Hematopoietic multipotent progenitor cell (in vitro differentiated cells): ENCODE measurements around the gene ADNP. TPM values are rescaled to one million over a fixed set of nuclear protein-coding genes. Genes with fewer than 3 reads are reported as not detected.

Source experiments
- DNase-seq, 3 donors: peaks; one replicate each; pipeline ENCODE4 v3.0.0-alpha.2; 2011 to 2015; ENCODE audit warnings: low read depth in 2 of 3, low spot score in 2 of 3
- total RNA-seq: library from RNA; depleted of rRNA; stranded (reverse); fragments of >200 nt; gene quantifications from one replicate; pipeline ENCODE4 v1.2.3, GENCODE V29; 2012

The ADNP gene
- total RNA-seq, 1 donor, result 33.4 TPM

DNA sequence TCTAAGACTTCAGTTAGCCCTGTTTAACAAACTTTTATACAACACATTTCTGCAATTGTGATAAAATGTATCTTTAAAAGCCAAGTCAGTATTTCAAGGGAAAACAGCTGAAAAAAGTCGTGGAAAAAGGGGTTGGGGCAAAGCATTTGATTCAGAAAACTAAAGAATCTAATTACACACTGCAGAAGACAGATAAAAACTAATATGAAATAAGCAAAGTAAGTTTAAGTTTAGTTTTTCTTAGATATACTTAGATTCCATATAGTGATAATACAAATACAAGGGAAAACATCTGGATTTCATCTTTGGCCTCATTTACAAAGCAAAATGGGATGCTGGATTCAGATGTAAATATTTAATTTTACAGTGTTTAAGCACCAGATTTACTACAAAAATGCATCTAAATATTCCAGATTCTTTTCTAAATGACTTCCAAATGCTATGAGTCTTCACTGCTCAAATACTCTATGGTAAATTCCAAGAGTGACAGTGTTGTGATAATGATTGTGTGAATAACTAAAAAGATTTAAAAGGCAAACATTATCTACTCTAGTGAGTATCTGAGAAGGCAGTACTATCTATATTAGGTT, 1.5 kb upstream of the ADNP start:
- no peak for DNase-seq

DNA sequence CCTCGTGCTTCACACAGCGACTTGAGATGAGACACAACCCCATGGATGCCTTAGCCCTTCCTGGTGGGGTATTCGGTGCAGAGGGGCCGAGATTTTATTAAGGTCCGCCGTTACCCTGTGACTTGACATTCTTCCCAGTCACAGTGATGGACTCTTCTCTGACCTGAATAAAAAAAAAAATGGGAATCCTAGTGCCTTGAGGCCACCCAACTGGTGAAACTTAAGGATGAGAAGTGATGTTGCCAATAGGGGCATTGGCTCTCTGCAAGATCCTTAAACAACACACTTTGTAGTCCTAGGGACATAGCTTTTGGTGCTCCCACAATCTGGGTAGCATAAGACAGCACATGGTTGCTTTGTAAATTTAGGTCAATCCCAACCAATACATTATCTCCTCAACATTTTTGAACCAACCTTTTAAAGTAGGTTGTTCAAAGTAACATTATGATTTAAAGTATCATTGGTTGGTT, 814 bp upstream of the ADNP start:
- DNase-seq, result no peak

GRCh38 chr20:50930976-50931305, 296 bp downstream of the ADNP start:
- DNase-seq, result no peak

DNA sequence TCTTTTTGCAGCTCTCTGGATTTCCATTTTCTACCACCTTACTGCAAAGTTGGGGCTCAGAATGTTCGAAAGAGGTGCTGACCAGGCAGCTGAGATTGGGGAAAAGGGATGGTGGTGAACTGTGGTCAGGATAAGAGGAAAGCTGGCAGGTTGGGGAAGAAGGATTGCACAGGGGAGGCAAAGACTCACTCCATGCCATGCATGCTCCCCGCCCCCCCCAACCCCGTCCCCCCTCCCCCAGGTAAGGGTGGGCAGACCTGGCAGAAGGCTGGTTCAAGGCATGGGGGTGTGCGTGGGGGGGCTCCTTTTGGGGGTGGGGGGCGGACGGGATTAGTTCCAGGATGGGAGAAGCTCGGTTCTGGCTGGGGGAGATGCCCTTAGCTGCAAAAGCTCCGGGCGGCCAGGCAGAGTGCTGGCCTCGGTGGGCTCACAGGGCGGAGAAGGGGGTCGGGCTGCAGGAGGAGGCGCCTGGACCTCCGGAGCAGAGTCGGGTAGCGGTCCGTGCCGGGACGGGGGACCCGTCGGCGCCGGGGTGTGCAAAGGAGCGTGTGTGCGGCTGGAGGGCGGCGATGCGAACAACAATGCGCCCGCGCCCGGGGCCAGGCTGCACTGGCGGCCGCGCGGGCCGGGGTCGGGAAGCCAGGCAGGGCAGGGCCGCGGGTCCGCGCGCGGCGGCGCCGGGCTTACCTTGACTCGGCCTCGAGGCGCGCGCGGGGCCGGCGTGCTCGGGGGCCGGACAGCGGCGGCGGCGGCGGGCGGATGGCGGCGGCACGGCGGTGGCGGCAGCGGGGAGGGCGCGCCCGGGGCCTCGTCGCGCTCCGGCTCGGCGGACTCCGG, 880 bp downstream of the ADNP start:
- DNase-seq, result no peak

- DNase-seq, result peak; percentile 77 to 98 (median 97)
Measured at GRCh38 chr20:50929299-50930138, 1.7 kb downstream of the ADNP start.

DNA sequence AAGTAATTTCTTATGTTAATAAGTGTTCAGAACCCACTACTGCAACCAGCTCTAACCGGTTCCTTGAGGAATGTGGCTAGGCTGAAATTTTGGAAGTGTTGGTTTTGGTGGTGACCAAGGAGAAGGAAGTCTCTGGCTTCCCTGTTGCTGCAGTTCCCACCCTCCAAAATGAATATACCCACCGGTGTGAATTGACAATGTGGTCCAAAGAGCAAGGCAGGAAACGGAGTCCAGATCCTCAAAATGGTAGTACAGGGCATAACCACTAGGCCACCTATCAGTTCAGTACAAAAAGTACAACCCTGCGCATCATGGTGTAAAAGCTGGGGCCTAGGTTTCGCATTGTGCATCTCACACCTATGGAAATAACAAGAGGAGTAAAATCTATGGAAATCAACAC, 2.8 kb downstream of the ADNP start:
- no peak for DNase-seq

GRCh38 chr20:50926530-50926929, 4.7 kb downstream of the ADNP start:
- no peak for DNase-seq

GRCh38 chr20:50924261-50924920, 6.8 kb downstream of the ADNP start:
- no peak for DNase-seq

DNA sequence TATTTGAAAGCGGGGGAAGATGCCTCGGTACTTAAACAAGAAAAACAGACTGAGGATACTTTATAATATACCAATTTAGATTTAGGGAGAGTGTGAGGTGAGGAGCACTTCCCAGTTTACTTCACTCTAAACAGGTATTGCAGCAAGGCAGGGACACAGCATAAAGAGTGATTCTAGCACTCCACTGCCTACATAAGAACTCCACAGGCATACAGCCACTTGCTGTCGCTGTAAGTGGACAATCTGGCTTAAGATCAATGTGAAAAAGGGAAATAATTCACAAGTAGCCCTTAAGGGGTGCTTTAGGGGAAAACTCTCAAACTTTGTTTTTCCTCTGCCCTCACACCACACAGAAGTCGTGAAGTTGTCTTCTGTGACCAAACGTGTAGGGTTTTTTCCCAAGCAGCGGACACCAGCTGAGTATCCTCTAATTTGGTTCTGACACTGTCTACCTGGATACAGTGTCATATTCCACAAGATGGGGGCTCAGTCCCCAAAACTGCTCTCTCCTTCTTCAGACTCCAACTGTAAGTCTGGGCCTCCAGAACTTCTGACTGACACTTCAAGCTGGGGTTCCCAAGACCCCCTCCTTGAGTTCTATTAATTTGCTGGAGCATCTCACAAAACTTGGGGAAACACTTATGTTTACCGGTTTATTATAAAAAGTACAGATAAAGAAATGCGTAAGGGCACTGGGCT, 9.3 kb downstream of the ADNP start:
- DNase-seq, result no peak

- peak in 2 of 3 donors; percentile 44 to 58 for DNase-seq
Measured at GRCh38 chr20:50920997-50921396, 10.2 kb downstream of the ADNP start.

DNA sequence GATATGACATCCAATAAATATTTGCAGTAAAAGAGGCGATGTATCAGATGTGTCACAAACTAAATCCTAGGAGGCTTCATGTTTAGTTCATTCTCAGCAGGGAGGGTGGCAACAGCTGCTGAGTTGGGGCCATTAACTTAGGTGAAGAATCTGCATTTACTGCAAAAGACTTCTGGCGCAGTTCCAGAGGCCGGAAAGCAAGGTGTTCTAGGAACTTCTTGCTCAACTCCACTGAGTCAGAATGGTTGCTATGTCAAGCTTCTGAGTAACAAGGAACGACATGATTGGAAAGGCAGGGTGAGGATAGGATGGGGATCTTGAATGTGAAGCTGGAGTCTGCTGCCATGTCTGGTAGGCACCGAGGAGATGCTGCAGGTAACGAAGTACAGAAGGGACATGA, 11.7 kb downstream of the ADNP start:
- DNase-seq, result no peak

DNA sequence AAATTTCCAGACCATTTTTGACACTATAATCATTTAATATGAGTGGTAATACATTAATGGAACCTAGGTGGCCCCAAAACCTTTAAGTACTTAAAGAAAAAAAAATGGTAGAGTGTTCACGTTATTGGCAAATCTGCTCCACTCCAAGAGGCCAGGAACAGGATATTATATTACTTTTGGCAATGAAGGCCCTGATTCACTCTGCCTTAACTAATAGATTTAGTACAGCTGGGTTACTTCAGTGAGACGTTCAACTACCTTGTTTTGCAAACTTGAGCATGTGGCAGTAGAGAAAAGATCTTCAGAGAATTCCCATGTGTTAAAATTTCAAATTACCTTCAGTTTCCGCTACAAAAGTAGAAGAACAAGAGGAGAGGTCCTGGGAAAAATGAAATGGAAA, 12.8 kb downstream of the ADNP start:
- no peak for DNase-seq

DNA sequence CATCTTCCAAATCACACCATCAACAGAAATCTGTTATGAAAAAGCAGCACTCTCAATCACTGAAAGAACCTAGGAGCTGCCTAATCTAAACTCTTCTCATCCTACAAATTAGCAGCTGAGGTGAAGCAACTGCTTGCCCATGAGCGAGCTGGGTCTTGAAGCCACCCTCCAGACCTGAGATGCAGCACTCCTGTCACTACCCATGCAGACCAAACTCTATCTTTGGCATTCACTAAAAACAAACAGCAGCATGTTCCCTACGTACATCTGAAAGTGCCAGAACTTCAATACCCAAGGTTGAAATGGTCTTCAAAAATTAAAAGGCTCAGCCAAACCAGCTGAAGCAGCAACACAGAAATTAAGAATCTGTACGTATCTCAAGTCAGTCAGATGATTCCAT, 14.3 kb downstream of the ADNP start:
- no peak for DNase-seq

GRCh38 chr20:50916257-50916656, 15.0 kb downstream of the ADNP start:
- no peak for DNase-seq

- no peak for DNase-seq
Measured at GRCh38 chr20:50915424-50915823, 15.8 kb downstream of the ADNP start.

GRCh38 chr20:50913690-50914375, 17.4 kb downstream of the ADNP start:
- DNase-seq, result no peak

- no peak for DNase-seq
Measured at GRCh38 chr20:50911716-50912115, 19.5 kb downstream of the ADNP start.

DNA sequence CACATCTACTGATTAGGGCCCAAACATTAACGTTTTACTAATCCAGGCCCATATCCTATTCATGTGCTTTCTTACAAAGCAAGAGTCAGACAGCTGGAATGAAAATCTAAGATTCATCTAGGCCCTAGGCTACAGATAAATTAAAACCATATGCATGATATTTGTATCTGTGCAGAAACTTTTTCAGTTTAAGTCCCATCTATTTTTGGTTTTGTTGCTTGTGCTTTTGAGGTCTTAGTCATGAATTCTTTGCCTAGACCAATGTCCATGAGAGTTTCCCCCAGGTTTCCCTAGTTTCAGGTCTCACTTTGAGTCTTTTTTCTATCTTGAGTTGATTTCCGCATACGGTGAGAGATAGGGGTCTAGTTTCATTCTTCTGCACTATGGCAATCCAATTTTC, 20.2 kb downstream of the ADNP start:
- no peak for DNase-seq

DNA sequence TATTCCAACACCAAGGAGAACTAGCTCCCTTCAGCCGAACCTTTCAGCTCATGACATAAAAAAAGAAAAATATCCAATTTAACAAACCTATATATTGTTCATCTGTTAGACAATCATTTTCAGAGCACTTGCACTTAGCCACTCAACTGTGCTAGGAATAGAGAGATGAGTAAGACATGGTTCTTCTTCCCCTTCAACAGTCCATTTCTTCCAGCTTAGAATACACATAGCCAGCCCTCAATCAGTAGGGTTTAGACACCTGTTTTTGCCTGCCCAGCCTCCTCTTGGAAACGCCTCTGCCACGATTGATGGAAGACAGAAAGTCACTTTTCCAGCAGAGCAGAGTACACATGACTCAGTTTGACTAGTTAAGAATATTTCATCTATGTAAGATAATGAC, 21.8 kb downstream of the ADNP start:
- no peak for DNase-seq

DNA sequence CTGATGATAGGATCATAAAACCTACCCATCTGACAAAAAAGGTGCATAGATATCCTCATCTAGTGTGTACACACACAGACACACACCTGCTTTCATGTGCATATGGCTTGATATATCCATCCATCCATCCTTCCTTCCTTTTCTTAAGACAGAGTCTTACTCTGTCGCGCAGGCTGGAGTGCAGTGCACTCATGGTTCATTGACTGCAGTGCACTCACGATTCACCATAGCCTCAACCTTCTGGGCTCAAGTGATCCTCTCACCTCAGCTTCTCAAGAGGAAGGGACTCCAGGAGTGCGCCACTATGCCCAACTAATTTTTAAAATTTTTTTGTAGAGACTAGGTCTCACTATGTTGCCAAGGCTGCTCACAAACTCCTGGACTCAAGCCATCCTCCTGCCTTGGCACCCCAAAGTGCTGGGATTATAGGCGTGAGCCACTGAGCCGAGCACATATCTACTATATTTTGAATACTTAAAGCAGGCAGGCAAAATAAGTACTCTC, 27.1 kb downstream of the ADNP start:
- no peak for DNase-seq
